Spleen (tissue), 11 donors: ENCODE data around the gene MCUB. TPM values are rescaled to one million over a fixed set of nuclear protein-coding genes. Genes with fewer than 3 reads are reported as not detected.
"Not testable (repeated sequence)": the region's sequence is repeated elsewhere in the genome, so short reads cannot be mapped to it uniquely, and the experiment has no call there.

Source experiments
- DNase-seq: peaks from one replicate; pipeline ENCODE4 v3.0.0-alpha.2; 2020
- H3K27ac ChIP-seq, 8 donors: fragments of 200-600 bp; sonication (generic) in 7 of 8; 1 replicate in 4 of 8; 2 replicates in 4 of 8; pipeline versions ENCODE4 v1.5.0 to v1.8.0; 2016 to 2021; ENCODE audit warnings: inconsistent platforms in 4 of 8, mild to moderate bottlenecking in 4 of 8, moderate library complexity in 1 of 8
- H3K27me3 ChIP-seq, 7 donors: fragments of 200-600 bp; sonication (generic) in 6 of 7; replicated peaks in 1 of 7; 1 replicate in 4 of 7; 2 replicates in 3 of 7; pipeline versions ENCODE4 v1.5.0 to v1.8.0; 2016 to 2021; ENCODE audit warnings: inconsistent platforms in 3 of 7, mild to moderate bottlenecking in 1 of 7
- H3K36me3 ChIP-seq, 6 donors: fragments of 200-600 bp; sonication (generic) in 5 of 6; 1 replicate in 4 of 6; 2 replicates in 2 of 6; pipeline versions ENCODE4 v1.5.0 to v1.8.0; 2016 to 2021; ENCODE audit warnings: inconsistent platforms in 2 of 6
- H3K4me1 ChIP-seq, 6 donors: fragments of 200-600 bp; sonication (generic) in 5 of 6; 1 replicate in 3 of 6; 2 replicates in 3 of 6; pipeline versions ENCODE4 v1.5.0 to v1.8.0; 2016 to 2021; ENCODE audit warnings: inconsistent platforms in 3 of 6
- H3K4me3 ChIP-seq, 8 donors: fragments of 200-600 bp; sonication (generic) in 7 of 8; 1 replicate in 4 of 8; 2 replicates in 4 of 8; pipeline versions ENCODE4 v1.5.0 to v1.8.0; 2016 to 2021; ENCODE audit warnings: inconsistent platforms in 4 of 8, mild to moderate bottlenecking in 4 of 8, moderate library complexity in 2 of 8
- H3K9me3 ChIP-seq, 8 donors: fragments of 200-600 bp; sonication (generic) in 7 of 8; 1 replicate in 4 of 8; 2 replicates in 4 of 8; pipeline versions ENCODE4 v1.5.0 to v1.8.0; 2016 to 2021; ENCODE audit warnings: inconsistent platforms in 4 of 8
- POLR2A ChIP-seq, 3 donors: fragments of 450-650 bp; IDR thresholded peaks; one replicate each; pipeline ENCODE4 v1.5.1; 2017; ENCODE audit warnings: antibody characterized with exemption in 3 of 3, mild to moderate bottlenecking in 1 of 3
- POLR2AphosphoS5 ChIP-seq, 3 donors: sonication (generic); formaldehyde crosslinking; IDR thresholded peaks; one replicate each; pipeline ENCODE4 v1.5.1; 2017; ENCODE audit warnings: antibody characterized with exemption in 3 of 3
- WGBS, 5 donors: extraction: QIAGEN DNeasy Blood & Tissue Kit in 3 of 5; methylation state at CpG; one replicate each; pipeline versions ENCODE4 v1.1.5 to v1.1.7; 2013 to 2018; 5-methylcytosine and 5-hydroxymethylcytosine counted together
- intact Hi-C: fragments of 100-400 bp; cut with DNase I; formaldehyde crosslinking; loops from one replicate; pipeline ENCODE4 v1.15.0; 2023; ENCODE audit warnings: low total_unique reads
- polyA plus RNA-seq, 3 donors: library from polyadenylated mRNA; stranded (reverse); fragments of 200-250 nt; gene quantifications; one replicate each; pipeline ENCODE4 v1.2.1, GENCODE V29; 2013
- total RNA-seq, 7 donors: library from RNA; depleted of rRNA in 3 of 7; stranded (reverse); fragments of >200 nt in 3 of 7; fragmentation: NEBNext Ultra II Directional in 4 of 7; extraction: Animal tissue kit (Norgen Biotek cat#: 25700) in 4 of 7; gene quantifications; one replicate each; pipeline versions ENCODE4 v1.1.0 to v1.2.1, GENCODE V29; 2016 to 2021
- TF ChIP-seq, protein P1 (sequence below), 11 experiments: fragments of 200-600 bp in 7 of 11; fragments of 450-650 bp in 4 of 11; sonication (generic) in 4 of 11; IDR thresholded peaks in 8 of 11; conservative IDR thresholded peaks in 3 of 11; 1 replicate in 7 of 11; 2 replicates in 4 of 11; pipeline versions ENCODE4 v1.4.0 to v1.8.0; 2016 to 2021; ENCODE audit warnings: antibody characterized with exemption in 11 of 11, inconsistent platforms in 4 of 11, mild to moderate bottlenecking in 1 of 11
- donor health status: healthy with polysubstance abuse.
- donor health status: DM: no; HTN: no; CAD: no; lungs with moderate emphysema.
- donor health status: DM: no; HTN: no; CAD: no.
- donor health status: Bipolar disorder and iron deficiency.
- donor health status: healthy.
- donor health status: DM: no; HTN: no; CAD: no.
- donor health status: DM: yes; HTN: yes; CAD: no.

MCUB gene
- total and polyA plus RNA-seq, 10 donors = 17.0 to 65.5 (median 29.1) TPM

DNA sequence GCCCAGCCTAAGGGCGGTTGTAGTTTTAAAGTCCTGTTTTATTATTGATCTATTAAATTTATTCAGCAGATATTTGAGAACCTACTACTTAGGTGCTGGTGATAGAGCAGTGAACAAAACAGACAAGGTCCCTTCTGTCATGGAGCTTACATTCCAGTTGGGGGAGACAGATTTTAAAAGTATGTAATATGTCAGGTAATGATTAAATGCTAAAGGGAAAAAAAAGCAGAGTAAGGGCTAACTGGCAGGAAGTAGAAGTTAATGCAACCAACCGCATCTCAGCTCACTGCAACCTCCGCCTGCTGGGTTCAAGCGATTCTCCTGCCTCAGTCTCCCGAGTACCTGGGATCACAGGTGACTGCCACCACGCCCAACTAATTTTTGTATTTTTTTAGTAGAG lies 7.8 kb upstream of the MCUB start:
- 81 to 91% (median 88%) methylated on average over 6 of the region's 6 CpGs for WGBS, 5 donors
- no peak for DNase-seq
- Histone ChIP-seq H3K36me3 (no peaks in the 10 kb centered on the region), H3K27ac (no peak overlapping the region), H3K4me1 (peaks cover 0 to 15% (median 2%) of the 10 kb centered on the region in 6 donors), H3K4me3 (no peak overlapping the region), H3K27me3 (no peaks in the 10 kb centered on the region), H3K9me3 (peaks cover 0 to 1% (median 0%) of the 10 kb centered on the region in 8 donors)
- no peak for TF ChIP-seq POLR2A (IDR thresholded peaks at IDR 0.05)
- no peak for TF ChIP-seq POLR2AphosphoS5 (IDR thresholded peaks at IDR 0.05)
- TF ChIP-seq, protein P1, sequence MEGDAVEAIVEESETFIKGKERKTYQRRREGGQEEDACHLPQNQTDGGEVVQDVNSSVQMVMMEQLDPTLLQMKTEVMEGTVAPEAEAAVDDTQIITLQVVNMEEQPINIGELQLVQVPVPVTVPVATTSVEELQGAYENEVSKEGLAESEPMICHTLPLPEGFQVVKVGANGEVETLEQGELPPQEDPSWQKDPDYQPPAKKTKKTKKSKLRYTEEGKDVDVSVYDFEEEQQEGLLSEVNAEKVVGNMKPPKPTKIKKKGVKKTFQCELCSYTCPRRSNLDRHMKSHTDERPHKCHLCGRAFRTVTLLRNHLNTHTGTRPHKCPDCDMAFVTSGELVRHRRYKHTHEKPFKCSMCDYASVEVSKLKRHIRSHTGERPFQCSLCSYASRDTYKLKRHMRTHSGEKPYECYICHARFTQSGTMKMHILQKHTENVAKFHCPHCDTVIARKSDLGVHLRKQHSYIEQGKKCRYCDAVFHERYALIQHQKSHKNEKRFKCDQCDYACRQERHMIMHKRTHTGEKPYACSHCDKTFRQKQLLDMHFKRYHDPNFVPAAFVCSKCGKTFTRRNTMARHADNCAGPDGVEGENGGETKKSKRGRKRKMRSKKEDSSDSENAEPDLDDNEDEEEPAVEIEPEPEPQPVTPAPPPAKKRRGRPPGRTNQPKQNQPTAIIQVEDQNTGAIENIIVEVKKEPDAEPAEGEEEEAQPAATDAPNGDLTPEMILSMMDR (IDR thresholded peaks at IDR 0.05 in 8 of 11, conservative IDR thresholded peaks at IDR 0.05 in 3 of 11) = no peak
- intact Hi-C loops = loop anchor here (5.0 kb wide), 1 partner anchor 120 kb away; the partner anchor contains the start of gene SEC24B

DNA sequence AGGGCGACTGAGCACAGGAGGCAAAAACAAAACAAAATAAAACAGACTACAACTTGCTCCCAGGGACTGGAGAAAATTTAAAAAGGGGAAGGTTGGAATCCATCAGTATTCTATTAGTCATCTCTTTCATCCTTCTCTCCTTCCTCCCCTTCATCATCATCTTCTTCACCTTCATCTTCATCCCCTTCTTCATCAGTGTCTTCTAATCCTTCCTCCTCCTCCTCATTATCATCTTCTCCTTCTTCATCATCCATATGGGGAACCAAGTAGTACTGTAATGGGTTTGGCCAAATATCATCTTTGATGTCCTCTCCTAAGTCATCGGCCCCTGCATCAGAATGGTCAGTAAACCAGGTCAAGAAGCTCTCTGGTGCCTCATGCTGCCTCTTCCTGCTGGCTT lies 6.9 kb upstream of the MCUB start:
- TF ChIP-seq POLR2AphosphoS5 (IDR thresholded peaks at IDR 0.05) (no peak), POLR2A (IDR thresholded peaks at IDR 0.05) (no peak)
- TF ChIP-seq, protein P1 (IDR thresholded peaks at IDR 0.05 in 8 of 11, conservative IDR thresholded peaks at IDR 0.05 in 3 of 11) = no peak
- H3K4me1 ChIP-seq = peaks cover 0 to 10% (median under 1%) of the 10 kb centered on the region in 6 donors
- DNase-seq = no peak
- no peaks in the 10 kb centered on the region for H3K36me3 ChIP-seq
- H3K27ac ChIP-seq = no peak overlapping the region
- H3K27me3 ChIP-seq = no peaks in the 10 kb centered on the region
- peaks cover 0 to 10% (median 4%) of the 10 kb centered on the region in 8 donors for H3K9me3 ChIP-seq
- intact Hi-C loops = loop anchor here (5.0 kb wide), 1 partner anchor 121 kb away; the partner anchor contains the start of gene SEC24B
- H3K4me3 ChIP-seq = no peak overlapping the region
- WGBS, 5 donors = 95 to 97% (median 96%) methylated on average over 2 of the region's 2 CpGs

DNA sequence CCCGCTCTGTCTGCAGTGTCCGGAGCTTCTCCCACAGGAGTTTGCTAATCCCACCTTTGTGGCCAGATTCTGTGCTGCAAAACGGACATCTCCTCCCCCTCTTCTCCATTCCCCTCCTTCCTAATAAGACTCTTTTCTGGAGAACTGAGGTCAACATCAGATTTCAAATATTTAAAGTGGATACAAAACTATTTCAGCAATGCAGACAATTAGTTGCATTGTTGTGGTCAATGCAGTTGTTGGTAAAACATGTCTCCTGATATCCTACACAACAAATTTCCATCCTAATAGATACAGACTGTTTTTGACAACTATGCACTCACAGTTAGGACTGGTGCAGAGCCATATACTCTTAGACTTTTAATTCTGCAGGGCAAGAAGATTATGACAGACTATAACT lies 5.1 kb upstream of the MCUB start:
- intact Hi-C loops = loop anchor here (5.0 kb wide), 1 partner anchor 123 kb away; the partner anchor contains the start of gene SEC24B
- 78 to 87% (median 86%) methylated on average over 3 of the region's 3 CpGs for WGBS, 5 donors
- peaks cover 0 to 15% (median 8%) of the 10 kb centered on the region in 6 donors for H3K4me1 ChIP-seq
- H3K27me3 ChIP-seq = peaks cover 0 to 6% (median 0%) of the 10 kb centered on the region in 7 donors
- H3K27ac ChIP-seq = no peak overlapping the region
- H3K36me3 ChIP-seq = no peaks in the 10 kb centered on the region
- TF ChIP-seq, protein P1 (IDR thresholded peaks at IDR 0.05 in 8 of 11, conservative IDR thresholded peaks at IDR 0.05 in 3 of 11) = no peak
- no peak for TF ChIP-seq POLR2A (IDR thresholded peaks at IDR 0.05)
- no peak for TF ChIP-seq POLR2AphosphoS5 (IDR thresholded peaks at IDR 0.05)
- H3K9me3 ChIP-seq = peaks cover 0 to 13% (median 5%) of the 10 kb centered on the region in 8 donors
- H3K4me3 ChIP-seq = no peak overlapping the region
- no peak for DNase-seq

DNA sequence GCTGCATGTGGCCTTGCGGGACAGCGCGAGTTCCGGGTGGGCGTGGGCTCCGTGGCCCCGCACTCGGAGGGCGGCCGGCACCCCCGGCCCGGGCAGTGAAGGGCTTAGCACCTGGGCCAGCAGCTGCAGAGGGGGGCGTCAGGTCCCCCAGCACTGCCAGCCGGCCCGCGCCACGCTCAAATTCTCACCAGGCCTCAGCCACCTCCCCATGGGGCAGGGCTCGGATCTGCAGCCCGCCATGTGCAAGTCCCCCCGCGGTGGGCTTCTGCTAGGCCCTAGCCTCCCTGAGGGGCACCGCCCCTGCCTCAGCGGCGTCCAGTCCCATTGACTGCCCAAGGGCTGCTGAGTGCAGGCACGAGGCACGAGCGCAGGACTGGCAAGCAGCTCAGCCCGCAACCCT lies 2.6 kb upstream of the MCUB start:
- peaks cover 9 to 37% (median 21%) of the 10 kb centered on the region in 6 donors for H3K4me1 ChIP-seq
- no peak overlapping the region for H3K4me3 ChIP-seq
- DNase-seq = peak; percentile 79
- TF ChIP-seq, protein P1 (IDR thresholded peaks at IDR 0.05 in 8 of 11, conservative IDR thresholded peaks at IDR 0.05 in 3 of 11) = no peak
- intact Hi-C loops = no loop called here
- no peaks in the 10 kb centered on the region for H3K36me3 ChIP-seq
- peaks cover 0 to 13% (median 5%) of the 10 kb centered on the region in 8 donors for H3K9me3 ChIP-seq
- H3K27ac ChIP-seq = no peak overlapping the region
- peaks cover 0 to 14% (median 0%) of the 10 kb centered on the region in 7 donors for H3K27me3 ChIP-seq
- 96 to 100% (median 96%) methylated on average over 1 to 28 of the region's 28 CpGs for WGBS, 5 donors

DNA sequence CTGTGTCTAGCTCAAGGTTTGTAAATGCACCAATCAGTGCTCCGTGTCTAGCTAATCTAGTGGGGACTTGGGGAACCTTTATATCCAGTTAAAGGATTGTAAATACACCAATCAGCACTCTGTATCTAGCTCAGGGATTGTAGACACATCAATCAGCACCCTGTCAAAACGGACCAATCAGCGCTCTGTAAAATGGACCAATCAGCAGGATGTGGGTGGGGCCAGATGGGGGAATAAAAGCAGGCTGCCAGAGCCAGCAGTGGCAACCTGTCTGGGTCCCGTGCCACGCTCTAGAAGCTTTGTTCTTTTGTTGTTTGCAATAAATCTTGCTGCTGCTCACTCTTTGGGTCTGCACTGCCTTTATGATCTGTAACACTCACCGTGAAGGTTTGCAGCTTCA lies 2.0 kb upstream of the MCUB start:
- intact Hi-C loops, H3K4me3 ChIP-seq, DNase-seq, H3K36me3 ChIP-seq, H3K27ac ChIP-seq: not testable (repeated sequence)
- Histone ChIP-seq H3K4me1 (peaks cover 9 to 43% (median 27%) of the 10 kb centered on the region in 6 donors), H3K9me3 (peaks cover 0 to 13% (median 5%) of the 10 kb centered on the region in 8 donors), H3K27me3 (peaks cover 0 to 14% (median 0%) of the 10 kb centered on the region in 7 donors)
- 85 to 98% (median 95%) methylated on average over 6 of the region's 6 CpGs for WGBS, 5 donors
